UCSD-AML1 (cell line): ENCODE results near the gene MYOF.
A peak's percentile ranks its signal among the peaks of the same experiment; 100 is the strongest.
"Not testable (repeated sequence)": the region's sequence is repeated elsewhere in the genome, so short reads cannot be mapped to it uniquely, and the experiment has no call there.

Experiments
- DNase-seq: peaks from one replicate; lab custom pipeline; 2025; ENCODE audit not compliant: unreplicated experiment; lab: John Stamatoyannopoulos, UW

MYOF gene

DNA sequence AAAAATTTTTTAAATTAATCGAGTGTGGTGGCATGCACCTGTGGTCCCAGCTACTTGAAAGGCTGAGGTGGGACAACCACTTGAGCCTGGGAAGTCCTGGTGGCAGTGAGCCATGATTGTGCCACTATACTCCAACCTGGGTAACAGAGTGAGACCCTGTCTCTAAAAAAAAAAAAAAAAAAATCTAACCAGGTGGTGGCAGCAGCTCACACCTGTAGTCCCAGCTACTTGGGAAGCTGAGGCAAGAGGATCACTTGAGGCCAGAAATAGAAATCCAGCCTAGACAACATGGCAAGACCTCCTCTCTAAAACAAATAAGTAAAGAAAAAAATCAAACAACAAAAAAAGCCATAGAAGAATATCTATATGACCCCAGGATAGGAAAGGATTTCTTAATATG is 3.6 kb upstream of the MYOF start:
- DNase-seq, result no peak

DNA sequence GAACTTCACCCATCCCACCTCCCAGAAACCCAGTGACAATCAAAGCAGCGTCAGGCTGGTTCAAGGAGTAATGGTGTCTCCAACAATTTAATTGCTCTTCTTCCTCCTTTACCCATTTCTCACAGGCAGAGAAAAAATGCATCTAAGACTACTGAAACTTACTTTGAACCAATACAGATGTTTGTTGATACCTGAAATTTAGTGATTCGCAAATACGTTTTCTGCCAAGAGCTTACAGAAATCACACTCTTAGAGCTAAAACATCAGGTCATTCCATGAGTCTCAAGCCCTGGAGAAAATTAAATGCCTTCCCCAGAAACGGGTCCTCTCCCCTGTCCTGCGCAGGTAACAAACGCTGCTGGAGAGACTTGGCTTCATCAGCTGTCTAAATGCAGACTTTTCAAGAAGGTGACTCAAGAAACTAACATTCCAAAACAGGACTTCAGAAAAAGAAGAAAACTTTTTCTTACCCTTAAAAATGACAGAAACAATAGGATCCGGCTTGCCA is 443 bp downstream of the MYOF start:
- no peak for DNase-seq

DNA sequence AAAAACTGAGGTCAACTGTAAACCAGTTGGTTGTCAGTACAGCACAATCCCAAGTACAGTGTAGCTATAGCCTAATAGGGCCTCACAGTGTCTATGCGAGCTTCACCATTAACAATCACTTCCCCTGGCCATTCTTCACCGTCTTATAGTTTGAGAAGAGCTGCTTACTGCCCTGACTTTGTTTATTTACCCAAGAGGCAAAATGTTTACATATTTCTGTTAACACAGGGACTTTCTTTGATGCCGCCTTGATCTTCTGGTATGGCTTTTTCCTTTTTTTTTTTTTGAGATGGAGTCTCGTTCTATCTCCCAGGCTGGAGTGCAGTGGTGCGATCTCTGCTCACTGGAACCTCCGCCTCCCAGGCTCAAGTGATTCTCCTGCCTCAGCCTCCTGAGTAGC is 3.3 kb downstream of the MYOF start:
- DNase-seq, result no peak

DNA sequence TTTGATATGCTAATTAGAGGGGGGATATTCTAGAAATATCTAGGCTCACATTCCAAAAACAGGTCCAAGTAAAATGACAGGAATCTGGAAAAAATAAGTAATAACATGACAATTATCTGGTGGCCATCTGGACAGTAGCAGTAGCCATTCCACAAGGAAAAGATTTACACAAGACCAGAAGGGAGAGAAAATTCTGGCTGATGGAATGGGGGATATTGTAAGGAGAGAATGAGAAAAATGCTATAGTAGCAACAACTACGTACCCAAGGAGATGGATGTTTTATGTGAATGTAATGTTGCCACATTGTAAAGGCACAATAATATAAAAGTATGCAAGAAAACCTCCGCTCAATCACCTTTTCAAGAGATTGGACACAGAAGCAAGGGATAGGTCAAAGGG is 5.4 kb downstream of the MYOF start:
- no peak for DNase-seq

DNA sequence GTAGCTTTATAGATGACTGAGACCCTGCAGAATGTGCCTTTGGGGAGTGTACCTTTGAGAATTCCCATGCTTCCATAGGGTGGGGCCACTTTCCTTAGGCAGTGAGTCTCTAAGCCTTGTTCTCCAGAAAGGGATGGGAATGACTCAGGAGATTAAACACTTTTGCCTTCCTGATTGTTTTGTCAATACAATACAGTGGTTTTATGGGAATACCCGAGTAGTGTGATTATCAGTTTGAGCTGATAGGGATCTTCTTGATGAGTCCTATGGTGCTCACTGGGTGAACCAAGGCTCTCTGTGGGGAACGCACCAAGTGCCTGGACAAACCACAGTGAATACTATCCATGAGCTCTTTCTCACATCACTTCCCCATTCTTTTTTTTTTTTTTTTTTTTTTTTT is 6.3 kb downstream of the MYOF start:
- DNase-seq, result no peak

DNA sequence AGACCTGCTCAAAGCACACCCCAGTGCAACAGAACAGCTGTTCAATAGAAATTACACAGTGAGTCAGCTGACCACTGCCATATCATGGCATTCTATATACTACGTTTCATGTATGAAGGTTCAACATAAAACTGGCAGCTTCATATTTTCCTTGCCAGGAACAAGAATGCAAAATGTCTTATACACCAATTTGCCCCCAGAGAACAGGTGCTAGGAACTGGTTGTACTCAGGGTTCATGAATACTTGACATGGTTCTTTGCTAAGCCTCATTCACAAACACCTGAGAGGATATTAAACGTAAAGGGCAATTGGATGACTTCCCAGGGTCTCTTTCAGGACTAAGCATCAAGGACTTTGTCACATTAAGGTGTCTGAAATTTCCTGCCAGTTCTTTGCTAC is 6.9 kb downstream of the MYOF start:
- no peak for DNase-seq

DNA sequence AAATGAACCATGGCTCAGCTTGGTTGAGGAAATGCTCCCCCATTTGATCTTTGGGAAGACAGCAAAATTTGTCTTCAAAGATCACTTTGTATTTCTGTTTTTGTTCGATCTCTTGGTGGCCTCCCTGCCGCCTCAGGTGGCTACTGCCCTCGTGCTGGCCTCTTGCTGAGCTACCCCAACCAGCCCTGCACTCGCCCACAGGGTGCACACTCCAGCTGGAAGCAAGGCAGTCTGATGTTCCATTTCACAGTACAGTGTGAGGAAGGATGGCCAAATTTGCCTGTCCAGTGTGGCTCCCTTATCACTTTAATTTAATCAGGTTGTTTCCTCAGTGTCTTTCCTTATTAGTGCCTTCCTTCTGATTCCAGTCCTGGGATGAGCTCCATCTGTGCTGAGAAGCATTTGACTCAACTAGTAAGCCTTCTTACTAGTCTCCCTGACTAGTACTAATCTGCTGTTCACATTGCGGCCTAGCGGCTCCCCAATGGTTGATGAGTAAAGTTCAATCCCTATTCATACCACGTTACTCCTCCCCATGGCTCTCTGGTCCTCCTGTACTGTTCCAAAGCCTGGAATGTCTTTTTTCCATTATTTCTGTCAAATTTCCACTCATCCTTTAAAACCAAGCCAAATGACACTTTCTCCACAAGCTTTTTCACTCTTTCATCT is 8.2 kb downstream of the MYOF start:
- DNase-seq, result no peak

DNA sequence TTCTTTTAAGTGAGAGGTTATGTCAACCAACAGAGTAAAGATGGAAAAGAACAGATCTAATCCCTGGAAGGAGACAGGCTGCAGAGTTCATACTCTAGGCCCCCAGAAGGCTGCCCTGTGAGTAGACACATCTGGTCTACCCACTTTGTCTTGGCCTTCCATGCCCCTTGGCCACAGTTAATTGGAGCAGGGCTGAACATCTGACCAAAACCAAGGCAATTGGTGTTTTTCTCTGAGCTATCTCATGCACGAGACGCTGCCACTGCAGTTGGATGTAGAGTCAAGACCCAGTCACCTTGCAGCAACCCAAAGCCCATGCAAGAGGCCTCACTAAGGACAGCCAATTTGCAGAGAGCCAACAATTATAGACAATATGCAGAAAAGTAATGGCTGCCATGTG is 9.0 kb downstream of the MYOF start:
- no peak for DNase-seq

DNA sequence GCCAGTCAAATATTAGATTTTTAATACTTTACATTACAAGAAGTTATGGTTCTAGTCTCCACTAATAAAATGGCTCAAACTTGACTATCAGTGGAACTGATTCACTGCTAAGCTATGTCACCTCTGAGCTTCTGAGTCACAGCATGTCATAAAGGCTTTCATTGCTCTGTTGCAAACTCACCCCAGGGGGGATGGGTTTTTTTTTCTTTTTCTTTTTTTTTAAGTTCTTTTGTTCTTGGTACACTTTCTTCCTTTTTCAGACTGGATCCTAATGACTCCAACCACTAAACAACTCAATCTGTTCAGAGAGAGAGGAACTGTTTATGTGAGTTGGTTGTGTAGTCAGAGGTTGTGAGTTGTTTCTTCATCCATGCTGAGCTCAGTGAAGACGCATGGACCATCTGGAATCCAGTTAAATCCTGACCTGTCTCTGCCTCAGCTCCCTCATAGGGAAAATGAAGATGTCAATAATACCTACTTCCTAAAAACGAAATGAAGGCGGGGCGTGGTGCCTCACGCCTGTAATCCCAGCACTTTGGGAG is 11.0 kb downstream of the MYOF start:
- DNase-seq, result no peak

DNA sequence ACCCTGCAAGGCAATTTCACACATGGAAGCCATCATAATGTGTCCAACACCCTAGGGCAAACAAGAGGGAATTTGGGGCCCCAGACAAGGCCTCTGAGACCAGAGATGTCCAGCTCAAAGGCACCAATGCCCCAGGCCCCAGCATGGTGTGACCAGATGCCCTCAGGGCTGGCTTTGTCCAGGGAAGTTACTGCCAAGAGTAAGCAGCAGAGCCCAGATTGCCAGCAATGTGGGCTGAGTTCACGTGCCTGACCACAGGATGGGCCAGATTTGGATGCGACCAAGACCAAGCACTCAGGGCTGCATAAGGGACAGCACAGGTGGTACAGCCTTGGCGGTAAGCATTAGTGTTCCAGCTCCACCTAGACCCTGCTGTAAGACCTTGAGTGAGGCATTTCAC is 12.7 kb downstream of the MYOF start:
- no peak for DNase-seq

DNA sequence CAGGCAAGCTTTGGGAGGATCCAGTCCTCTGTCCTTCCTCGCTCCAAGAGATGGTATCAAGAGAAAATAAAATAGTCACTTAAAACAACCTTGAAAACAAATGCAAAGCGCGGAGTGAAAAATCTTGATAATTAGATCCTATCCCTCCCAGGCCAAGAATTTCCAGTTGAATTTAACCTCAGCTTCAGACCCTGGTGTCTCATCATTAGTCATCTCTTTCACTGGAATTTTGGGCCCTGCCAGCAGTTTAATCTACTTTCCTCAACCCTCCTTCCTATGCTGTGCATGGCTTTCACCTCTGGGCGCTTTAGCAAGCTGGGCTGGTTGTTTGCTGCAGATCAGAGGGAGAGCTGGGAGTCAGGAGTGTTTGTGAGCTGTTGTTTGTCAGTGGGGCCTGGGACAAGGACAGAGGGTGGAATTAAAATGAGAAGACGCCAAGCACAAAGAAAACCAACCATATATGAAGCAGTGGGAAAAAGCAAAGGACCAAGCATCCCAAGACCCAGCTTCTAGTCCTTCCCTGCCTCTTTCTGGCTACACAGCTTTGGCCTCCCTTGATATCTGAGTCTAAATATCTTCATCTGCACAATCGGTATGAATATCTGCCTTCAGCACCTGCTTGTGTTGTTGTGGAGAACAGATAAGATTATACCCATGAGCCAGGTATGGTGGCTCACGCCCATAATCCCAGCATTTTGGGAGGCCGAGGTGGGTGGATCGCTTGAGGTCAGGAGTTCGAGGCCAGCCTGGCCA is 13.5 kb downstream of the MYOF start:
- no peak for DNase-seq

DNA sequence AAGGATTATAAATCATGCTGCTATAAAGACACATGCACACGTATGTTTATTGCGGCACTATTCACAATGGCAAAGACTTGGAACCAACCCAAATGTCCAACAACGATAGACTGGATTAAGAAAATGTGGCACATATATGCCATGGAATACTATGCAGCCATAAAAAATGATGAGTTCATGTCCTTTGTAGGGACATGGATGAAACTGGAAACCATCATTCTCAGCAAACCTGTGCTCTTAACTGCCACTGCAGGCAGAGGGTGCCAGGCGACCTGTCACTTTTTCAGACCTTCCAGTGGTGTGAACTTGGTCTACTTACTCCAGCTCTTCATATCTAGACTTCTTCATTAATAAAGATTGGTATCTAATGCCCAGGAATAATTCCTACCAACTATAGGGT is 14.5 kb downstream of the MYOF start:
- DNase-seq, result not testable (repeated sequence)

DNA sequence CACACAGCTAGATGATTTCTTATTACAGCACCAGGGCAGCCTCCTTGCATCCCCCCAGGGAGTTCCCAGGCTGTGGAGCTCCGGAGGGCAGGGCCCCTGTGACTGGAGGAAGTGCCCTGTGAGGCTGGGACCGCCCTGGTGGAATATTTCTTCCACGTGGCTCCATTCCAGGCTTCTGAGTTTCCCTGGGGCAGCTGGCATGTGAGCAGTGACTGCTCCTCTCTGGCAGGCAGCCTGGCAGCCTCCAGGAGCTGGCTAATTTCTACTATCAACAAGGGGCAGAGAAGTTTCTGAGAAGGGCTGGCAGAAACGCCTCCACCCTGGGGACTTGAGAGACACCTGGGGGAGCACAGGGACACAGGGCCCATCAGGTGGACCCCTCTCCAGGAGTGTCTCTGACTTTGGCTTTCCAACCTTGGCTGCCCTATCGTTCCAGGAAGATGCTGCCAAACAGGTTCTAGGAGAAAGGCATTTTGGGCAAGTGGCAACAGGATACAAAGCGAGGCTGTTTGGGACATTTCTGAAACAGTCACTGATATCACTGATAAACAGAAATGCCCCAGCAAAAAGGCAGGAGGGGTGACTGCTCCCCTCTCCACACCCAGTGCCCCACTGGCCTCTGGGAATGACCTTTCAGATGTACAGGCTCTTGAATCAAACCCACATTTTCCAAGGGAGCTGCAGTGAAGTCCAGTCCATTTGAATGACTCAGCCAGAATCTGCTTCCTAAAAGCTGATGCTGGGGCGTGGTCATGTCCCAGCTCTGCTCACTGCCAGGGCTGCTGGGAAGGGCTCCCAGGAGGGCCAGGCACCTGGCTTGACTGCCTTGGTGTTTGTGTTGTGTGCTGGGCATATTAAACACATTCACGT is 16.1 kb downstream of the MYOF start:
- peak; percentile 35 for DNase-seq

DNA sequence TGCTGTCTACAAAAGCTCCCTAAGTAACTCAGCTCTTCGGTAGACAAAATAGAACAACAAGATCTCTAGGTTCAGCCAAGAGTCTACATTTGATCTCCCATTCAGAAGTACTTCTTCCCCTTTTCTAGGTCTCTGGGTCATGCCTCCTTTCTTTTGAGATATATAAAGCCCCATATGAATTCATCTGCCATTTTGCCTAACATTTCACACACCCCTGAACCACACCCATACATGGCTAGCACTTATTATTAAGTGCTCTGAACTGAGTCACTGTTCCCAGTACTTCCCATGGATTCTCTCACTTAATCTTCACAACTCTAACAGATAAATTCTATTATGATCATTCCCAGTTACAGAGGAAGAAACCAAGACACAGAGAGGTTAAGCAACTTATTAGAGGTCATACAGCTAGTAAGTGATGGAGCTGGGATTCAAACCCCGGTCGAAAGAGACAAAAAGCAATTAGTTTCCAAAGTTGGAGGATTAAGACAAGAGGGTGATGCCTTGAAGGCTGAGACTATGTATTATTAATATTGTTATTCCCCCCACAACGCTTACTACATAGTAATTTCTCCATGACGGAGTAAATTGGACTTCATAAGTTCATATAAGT is 17.3 kb downstream of the MYOF start:
- no peak for DNase-seq

DNA sequence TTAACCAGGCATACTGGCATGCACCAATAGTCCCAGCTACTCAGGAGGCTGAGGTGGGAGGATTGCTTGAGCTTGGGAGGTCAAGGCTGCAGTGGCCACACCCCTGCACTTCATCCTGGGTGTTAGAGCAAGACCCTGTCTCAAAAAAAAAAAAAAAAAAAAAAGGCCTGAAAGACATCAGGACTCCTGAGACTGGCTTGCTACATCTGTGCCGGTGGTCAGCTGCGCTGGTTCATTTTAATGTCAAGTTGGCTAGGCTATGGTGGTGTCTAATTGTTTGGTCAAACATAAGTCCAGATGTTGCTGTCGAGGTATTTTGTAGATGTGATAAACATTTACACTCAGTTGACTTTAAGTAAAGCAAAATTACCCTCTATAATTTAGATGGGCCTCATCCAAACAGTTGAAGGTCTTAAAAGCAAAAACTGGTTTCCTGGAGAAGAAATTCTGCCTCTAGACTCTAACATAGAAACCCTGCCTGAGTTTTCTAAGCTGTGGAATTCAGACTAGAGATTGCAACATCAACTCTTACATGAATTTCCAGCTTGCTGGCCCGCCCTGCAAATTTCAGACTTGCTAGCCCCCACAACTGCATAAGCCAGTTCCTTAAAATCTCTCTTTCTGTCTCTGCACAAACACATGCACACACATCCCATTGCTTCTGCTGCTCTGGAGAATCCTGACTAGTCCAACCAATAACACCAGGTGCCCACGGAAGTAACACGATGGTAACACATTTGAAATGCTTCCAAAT is 18.2 kb downstream of the MYOF start:
- no peak for DNase-seq

DNA sequence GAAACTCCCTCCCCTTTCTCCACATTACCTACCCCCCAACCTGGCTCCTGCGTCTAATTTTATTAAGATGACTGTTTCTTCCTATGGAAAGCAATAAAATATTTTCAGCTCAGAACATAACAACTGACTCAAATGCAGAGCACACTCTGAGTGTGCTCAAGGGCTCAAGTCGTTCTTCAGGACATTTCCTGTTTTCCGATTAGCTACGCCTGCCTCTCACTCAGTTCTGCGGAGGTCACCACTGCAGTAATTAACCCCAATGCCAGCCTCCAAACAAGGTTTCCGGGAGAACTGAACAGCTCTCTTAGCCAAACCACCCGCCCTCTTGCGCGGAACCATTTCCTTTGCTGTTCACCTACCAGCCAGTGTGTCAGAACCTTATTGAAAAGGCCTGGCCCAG is 19.3 kb downstream of the MYOF start:
- peak; percentile 77 for DNase-seq

DNA sequence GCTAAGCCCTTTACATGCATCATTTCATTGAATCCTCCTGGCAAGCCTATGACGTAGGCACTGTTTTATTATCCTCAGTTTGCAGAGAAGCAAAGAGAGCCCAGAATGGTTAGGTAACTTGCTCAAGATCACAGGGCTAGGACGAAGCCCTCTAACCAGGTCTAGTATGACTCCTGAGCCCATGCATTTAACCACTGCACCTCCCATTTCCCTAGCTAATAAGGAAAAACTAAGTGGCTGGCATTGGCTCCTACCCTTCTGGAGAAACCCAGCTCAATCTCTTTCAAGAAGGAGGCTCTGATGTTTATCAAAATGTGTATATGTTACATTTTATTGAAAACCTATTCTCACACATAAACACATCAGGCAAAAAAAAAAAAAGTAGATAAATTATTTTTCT is 19.8 kb downstream of the MYOF start:
- DNase-seq, result no peak

DNA sequence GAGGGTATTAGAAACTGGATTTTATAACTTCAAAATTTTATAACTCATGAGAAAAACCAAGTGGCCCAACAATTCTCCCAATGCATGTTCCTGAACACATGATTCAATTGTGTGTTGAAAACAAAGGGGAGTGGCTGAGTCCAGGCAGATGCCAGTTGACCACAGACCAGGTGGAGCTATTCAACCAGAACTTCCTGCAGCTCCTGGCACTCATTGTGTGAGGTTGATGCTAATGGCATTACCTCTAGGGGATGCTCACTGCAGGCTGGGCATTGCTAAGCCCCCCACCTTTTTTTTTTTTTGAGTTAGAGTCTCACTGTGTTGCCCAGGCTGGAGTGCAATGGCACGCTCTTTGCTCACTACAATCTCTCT is 20.3 kb downstream of the MYOF start:
- DNase-seq, result no peak

DNA sequence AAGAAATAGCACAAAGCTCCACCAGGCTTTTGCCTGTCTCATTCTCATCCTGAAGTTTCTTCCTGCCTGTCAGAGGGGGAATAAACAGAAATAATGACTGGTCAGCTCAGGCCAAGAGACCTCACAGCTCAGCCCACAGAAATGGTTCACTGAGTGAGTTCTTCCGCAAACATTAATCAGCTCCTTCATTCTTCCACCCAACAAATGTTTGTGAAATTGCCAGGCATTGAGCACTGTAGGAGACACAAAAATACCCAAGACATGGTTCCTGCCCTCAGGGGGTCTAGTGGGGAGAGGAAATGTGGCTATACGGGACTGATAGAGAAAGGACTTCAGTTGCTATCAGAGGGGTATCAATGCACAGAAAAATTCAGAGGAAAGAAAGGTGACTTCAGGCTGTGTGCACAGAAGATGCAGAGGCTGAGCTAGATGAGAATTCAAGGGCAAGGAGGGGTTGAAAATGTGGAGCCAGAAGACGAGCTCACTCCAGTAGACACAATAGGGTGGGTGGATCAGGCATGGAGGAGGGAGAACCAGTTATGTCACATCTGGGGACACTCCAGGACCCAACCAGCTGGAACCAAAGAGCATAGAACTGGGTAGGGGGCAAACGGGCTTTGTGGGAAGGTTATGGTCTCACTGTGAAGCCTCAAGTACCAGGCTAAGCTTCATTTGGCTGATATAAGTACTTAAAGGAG is 20.9 kb downstream of the MYOF start:
- no peak for DNase-seq

DNA sequence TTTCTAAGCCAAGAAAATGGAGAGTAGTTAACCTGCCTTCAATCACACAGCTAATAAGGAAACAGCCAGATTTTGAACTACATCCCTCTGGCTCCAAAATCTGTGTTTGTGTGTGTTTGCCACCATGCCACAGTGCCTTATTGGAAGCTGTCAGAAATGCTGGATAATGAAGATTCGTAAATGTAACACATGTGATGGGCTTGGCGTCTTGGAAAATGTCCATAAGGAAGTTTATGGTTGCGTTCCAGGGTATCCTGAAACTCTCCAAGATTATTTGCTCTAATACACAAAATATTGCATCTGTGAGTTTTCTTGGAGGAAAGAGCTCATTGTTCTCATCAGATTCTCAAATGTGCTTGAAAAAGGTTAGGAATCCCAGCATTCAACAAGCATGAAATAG is 22.7 kb downstream of the MYOF start:
- DNase-seq, result no peak
